GM18858 (cell line): ENCODE data around the gene ALG10B.

Experiments
- ATAC-seq: cut with Tn5 transposase; IDR thresholded peaks from one replicate; pipeline ENCODE4 v1.9.1; 2021; ENCODE audit not compliant: unreplicated experiment

Gene ALG10B

GRCh38 chr12:38373784-38374183 lies 57.2 kb downstream of the ALG10B start:
- no peak for ATAC-seq

DNA sequence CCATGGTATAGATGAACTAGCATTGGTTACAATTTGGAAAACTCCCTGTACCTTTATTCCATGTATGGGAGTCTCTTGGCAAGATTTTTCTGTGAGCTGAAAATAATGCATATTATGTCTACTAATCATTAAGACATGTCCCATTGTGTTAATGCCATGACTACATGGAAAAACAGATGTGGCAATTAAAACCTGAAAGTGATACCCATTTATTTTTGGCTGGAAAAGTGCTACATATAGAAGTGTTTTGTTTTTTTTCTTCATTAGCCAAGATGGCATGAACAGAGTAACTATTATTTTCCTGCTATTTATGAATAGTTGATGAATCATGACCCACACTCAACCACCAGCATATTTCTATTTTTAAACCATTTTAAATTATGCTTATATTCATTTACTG lies 58.2 kb downstream of the ALG10B start:
- ATAC-seq = no peak
